Activated CD8-positive, alpha-beta memory T cell treated with anti-CD3 and anti-CD28 coated beads for 1 hour (primary cell): ENCODE measurements around the gene ATP9A.
"Not testable (repeated sequence)": the region's sequence is repeated elsewhere in the genome, so short reads cannot be mapped to it uniquely, and the experiment has no call there.

Experiments used
- DNase-seq, 2 donors: peaks; one replicate each; pipeline ENCODE4 v3.0.0-alpha.2; 2020; ENCODE audit warnings: low read depth in 1 of 2; ENCODE audit errors: extremely low read depth in 1 of 2

ATP9A gene

DNA sequence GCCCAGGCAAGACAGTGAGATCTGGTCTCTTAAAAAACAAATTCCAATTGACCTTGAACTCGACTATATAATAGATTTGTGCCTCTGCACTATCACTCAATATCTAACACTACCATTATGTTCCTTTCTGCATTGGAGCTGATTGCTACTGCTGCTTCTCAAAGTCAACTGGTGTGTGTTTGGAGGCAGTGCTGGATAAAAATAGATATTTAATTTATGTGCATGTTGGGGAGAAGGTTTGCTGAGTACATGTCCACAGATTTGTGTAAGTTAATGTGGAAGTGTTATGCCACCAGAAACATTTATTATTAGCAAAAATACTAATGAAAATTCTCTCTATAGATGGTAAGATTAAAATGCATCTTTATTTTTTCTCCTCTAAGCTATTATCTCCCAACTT is 39.5 kb downstream of the ATP9A start:
- DNase-seq: no peak

DNA sequence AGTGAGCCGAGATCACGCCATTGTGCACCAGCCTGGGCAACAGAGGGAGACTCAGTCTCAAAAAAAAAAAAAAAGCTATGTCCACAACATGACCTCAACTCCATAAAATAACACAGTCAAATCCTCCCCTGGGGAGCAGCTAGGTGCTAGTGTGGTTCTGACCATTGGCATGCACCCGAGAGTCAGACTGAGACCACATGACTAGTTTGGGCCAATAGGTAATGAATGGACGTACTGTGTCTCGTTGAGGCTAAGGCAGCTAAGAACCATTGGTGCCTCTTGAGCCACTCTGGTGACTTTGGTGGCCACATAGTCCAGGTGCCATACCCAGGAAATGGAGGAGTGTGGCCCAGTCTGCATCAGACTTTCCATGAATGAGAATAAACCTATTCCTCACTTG is 40.3 kb downstream of the ATP9A start:
- DNase-seq: no peak

- DNase-seq: no peak
Measured at GRCh38 chr20:51725584-51726176, 42.5 kb downstream of the ATP9A start.

GRCh38 chr20:51723026-51723425 is 45.2 kb downstream of the ATP9A start:
- not testable (repeated sequence) for DNase-seq

GRCh38 chr20:51722246-51722645 is 45.9 kb downstream of the ATP9A start:
- not testable (repeated sequence) for DNase-seq

DNA sequence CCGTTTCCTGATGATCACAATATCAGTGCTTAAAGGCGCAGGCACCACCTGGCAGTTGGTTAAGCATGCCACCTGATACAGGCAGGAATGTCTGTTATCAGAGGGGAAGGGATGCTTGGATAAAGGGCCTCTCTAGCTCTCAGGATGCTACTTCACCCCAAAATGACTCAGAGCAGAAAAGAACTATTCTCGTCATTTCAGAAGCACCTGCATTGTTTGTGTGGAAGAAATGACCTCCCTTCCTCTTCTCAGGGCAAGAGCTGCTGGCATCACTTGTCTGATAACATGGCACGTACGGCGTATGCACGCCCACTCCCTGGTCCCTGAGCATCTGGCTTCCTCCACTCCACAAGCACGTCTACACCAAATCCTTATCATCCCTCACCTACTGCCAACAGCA is 47.3 kb downstream of the ATP9A start:
- no peak for DNase-seq

DNA sequence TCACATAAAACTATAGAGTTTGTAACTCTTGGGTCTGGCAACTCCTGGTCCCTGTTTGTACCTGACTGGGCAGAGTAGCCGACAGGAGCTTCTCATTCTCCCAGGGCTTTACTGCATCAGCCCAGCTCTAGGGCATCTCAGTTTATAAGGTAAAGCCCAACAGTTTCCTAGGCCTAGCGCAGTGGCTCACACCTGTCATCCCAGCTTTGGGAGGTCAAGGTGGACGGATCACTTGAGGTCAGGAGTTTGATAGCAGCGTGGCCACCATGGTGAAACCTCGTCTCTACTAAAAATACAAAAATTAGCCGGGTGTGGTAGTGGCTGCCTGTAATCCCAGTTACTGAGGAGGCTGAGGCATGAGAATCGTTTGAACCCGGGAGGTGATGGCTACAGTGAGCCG is 47.8 kb downstream of the ATP9A start:
- DNase-seq: no peak

DNA sequence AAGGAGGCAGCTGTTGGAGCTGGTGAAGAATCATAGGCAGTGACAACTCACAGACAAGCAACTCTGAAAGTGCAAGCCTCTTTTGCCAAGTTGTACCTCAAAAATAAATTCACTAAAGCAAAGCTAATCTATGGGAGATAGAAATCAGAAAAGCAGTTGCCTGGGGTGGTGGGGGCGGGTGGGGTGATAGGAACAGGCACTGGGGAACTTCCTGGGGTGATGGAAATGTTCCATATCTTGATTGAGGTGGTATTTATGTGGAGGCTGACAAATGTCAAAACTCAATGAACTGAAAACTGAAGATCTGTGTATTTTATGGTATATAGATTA is 52.4 kb downstream of the ATP9A start:
- no peak for DNase-seq

- DNase-seq: no peak
Measured at GRCh38 chr20:51715163-51715855, 52.9 kb downstream of the ATP9A start.

DNA sequence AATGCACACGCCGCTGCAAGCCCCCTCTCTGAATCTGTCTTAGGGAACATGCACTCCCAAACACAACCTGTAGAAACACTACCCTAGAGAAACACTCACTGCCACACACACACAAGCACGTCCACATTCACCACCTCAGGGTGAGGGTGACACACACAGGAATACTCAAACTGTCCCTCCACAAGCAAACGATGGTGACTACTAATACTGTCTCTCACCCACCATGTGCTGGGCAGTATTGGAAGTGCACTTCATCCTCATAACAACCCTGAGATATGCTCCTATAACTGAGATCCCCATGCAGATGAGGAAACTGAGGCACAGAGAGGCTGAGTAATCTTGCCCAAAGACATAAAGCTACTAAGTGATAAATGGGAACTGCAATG is 55.0 kb downstream of the ATP9A start:
- no peak for DNase-seq

- DNase-seq: no peak
Measured at GRCh38 chr20:51712501-51713212, 55.5 kb downstream of the ATP9A start.

DNA sequence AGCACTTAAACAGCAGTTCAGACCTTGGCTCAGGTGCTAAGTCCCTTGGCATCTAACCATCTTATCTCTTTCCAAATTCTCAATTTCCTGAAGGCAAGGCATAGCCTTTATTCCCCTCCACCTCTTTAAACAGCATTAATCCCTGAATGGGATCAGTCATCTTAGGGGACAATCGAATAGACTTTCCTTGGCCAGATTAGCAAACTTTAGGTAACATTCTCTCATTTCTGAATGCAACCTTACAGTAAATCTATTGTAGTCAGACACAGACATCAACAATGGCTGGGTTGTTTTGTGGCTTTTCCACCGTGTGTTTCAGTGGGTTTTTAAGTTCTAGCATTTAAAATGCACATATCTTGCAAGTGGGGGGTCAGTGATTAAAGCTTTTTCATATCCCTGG is 56.8 kb downstream of the ATP9A start:
- DNase-seq: no peak

GRCh38 chr20:51710361-51710894 is 57.8 kb downstream of the ATP9A start:
- no peak for DNase-seq

- DNase-seq: no peak
Measured at GRCh38 chr20:51705400-51705799, 62.8 kb downstream of the ATP9A start.

DNA sequence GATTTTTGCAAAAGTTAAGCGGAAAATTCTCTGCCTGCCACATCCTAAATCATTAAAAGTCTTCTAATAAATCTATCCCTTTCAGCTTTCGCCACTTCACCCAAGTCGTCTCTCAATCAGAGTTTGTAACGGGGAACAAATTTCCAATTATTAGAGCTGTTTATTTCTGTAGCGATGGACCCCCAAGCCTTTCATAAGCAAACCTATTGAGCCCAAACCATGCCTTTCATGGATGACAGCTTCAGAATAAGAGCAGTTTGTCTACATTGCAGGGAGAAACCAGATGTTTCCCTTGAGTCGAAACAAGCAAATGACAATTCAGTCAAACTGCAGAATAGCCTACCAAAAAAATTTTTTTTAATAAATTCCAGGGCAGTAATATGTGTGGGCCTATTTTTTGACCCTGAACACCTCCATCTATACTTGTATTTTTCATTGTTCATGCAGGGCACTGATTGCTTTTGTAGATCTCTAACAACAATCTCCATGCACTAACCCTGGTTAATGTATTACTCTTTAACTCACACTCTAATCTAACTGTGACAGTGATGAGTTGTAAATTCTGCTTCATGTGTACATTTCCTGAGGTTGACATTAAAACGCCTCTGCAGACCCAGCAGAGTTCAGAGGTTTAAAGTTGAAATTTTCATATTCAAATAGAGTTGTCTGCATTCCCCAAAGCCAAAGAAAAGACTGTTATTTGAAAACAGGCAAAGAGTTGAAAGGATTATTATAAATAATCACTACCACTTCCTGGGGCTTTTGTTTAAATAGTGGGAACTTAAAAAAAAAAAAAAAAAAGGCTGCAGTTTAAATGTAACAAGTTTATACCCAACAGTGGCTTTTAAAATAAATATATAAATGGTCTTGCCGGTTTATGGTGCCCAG is 64.5 kb downstream of the ATP9A start:
- DNase-seq: no peak

- DNase-seq: no peak
Measured at GRCh38 chr20:51702556-51702955, 65.6 kb downstream of the ATP9A start.

DNA sequence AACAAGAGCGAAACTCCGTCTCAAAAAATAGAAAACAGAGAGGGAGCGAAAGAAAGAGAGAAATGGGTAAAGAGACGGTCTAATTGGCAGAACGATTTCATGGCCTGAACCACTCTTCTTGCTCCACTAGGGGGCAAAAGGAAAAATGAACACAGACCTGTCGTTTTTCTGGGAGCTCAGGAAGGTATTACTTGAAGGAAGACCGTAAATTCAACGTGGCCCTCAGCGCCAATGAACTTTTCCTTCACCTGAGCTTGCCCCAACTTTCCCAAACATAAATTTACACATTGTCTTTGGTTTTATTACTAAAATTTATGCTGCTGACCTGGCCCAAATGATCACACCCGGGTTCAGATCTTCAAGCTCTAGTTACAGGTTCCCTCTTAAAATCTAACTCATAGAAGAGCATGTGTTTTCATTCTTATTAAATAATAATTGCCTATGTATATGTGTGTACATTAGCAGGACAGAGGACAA is 67.3 kb downstream of the ATP9A start:
- DNase-seq: no peak

GRCh38 chr20:51698252-51698651 is 69.9 kb downstream of the ATP9A start:
- DNase-seq: no peak

GRCh38 chr20:51697096-51697826 is 70.9 kb downstream of the ATP9A start:
- DNase-seq: no peak

GRCh38 chr20:51696304-51697071 is 71.7 kb downstream of the ATP9A start:
- DNase-seq: no peak
